MG63 (cell line): ENCODE data around the gene TENM3. TPM values are rescaled to one million over a fixed set of nuclear protein-coding genes. Genes with fewer than 3 reads are reported as not detected.
A peak's percentile ranks its signal among the peaks of the same experiment; 100 is the strongest.

Experiments used
- DNase-seq: peaks from one replicate; pipeline ENCODE4 v3.0.0-alpha.2; 2020
- H3K27me3 ChIP-seq: fragments of 250-450 bp; sonication (Bioruptor Pico); 2 replicates; pipeline ENCODE4 v1.5.1; 2020; ENCODE audit warnings: mild to moderate bottlenecking, moderate library complexity
- H3K36me3 ChIP-seq: fragments of 250-450 bp; sonication (Bioruptor Pico); 2 replicates; pipeline ENCODE4 v1.5.1; 2020; ENCODE audit warnings: mild to moderate bottlenecking, moderate library complexity
- H3K4me3 ChIP-seq: fragments of 250-450 bp; sonication (Bioruptor Pico); 2 replicates; pipeline ENCODE4 v1.5.1; 2020; ENCODE audit warnings: mild to moderate bottlenecking, moderate library complexity
- H3K9me3 ChIP-seq: fragments of 250-450 bp; sonication (Bioruptor Pico); 2 replicates; pipeline ENCODE4 v1.5.1; 2020; ENCODE audit warnings: mild to moderate bottlenecking, moderate library complexity
- total RNA-seq: library from RNA; depleted of rRNA; stranded (reverse); fragments of >200 nt; shearing (Covaris generic); gene quantifications from 2 replicates; pipeline ENCODE4 v1.2.3, GENCODE V29; 2014; ENCODE audit warnings: low replicate concordance

TENM3 gene
- total RNA-seq, 1 experiment from 2014 or later, result 0.10 TPM

- H3K27me3 ChIP-seq, result no peaks in the 10 kb centered on the region
- H3K36me3 ChIP-seq, result no peaks in the 10 kb centered on the region
- DNase-seq, result no peak
- no peaks in the 10 kb centered on the region for H3K9me3 ChIP-seq
- no peak overlapping the region for H3K4me3 ChIP-seq
Measured at GRCh38 chr4:182421753-182422152, 178.6 kb downstream of the TENM3 start.

GRCh38 chr4:182425302-182425701 lies 182.1 kb downstream of the TENM3 start:
- DNase-seq, result no peak
- Histone ChIP-seq H3K9me3 (no peaks in the 10 kb centered on the region), H3K36me3 (no peaks in the 10 kb centered on the region), H3K27me3 (no peaks in the 10 kb centered on the region), H3K4me3 (no peak overlapping the region)

DNA sequence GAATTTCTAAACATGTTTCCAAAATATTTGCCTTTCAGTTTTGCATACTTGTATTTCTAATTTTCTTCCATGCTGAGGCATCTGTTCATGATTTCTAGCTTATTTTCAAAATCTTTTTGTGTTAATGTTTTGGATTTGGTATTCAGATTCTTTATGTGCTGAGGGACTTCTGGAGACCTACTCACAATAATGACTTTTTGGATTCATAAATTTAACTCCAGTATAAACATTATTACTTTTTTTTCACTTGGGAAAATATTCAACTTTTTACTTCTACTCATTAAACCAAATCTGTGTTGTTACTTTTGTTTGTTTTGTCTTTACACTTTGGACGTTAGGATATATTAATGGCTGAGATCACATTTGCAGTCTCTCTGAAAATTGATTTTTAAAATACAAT lies 183.7 kb downstream of the TENM3 start:
- no peak for DNase-seq
- no peaks in the 10 kb centered on the region for H3K27me3 ChIP-seq
- H3K9me3 ChIP-seq, result no peaks in the 10 kb centered on the region
- H3K4me3 ChIP-seq, result no peak overlapping the region
- no peaks in the 10 kb centered on the region for H3K36me3 ChIP-seq

DNA sequence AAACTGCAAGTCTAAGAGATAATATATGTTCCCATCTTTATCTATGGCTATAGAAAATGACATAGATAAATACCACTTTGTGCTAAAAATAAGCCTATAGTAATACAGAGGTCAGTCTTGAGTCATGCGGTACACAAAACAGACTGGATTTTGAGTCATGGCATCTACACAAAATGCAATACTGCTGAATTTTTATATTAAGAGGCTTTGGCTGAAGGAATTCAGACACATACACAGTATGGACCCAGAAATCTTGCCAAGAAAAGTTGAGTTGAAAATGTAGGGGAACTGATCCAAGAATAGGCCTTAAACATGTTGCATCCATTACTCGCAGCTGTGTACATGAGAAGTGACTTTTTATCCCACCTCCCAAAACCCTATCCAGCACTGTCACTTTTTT lies 184.4 kb downstream of the TENM3 start:
- Histone ChIP-seq H3K27me3 (no peaks in the 10 kb centered on the region), H3K4me3 (no peak overlapping the region), H3K36me3 (no peaks in the 10 kb centered on the region), H3K9me3 (no peaks in the 10 kb centered on the region)
- no peak for DNase-seq

DNA sequence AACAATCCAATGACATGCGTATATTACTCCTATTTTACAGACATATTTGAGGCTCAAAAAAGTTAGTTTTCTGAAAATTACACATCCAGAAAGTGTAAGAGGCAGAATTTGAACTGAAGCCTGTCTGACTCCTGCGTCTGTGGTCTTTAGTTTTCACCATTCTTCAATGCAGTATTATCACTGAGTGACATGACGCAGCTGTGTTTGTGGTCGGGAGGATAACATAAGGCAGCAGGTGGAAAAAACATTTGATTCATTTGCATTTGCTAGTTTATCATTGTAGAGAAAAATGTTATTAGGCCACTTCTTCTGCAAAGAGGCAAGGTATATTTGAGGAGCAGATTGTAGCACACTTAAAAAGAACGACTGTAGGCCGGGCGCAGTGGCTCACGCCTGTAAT lies 186.7 kb downstream of the TENM3 start:
- no peaks in the 10 kb centered on the region for H3K36me3 ChIP-seq
- H3K27me3 ChIP-seq, result no peaks in the 10 kb centered on the region
- no peak for DNase-seq
- no peaks in the 10 kb centered on the region for H3K9me3 ChIP-seq
- H3K4me3 ChIP-seq, result no peak overlapping the region

DNA sequence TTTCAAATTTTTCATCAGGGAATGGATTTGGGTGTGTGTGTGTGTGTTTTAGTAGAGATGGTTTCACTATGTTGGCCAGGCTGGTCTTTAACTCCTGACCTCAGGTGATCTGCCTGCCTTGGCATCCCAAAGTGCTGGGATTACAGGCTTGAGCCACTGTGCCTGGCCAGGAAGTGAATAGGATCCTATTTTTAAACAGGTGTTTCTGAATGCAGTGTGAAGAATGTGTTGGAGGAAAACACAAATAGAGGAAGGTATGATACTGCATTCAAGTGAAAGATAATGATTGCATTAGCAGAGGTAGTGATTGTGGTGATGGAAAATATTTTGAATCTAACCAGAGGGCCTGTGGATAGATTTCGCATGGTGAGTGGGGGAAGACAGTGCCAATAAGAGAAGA lies 189.6 kb downstream of the TENM3 start:
- H3K36me3 ChIP-seq, result no peaks in the 10 kb centered on the region
- H3K9me3 ChIP-seq, result no peaks in the 10 kb centered on the region
- DNase-seq, result no peak
- no peaks in the 10 kb centered on the region for H3K27me3 ChIP-seq
- no peak overlapping the region for H3K4me3 ChIP-seq

- no peaks in the 10 kb centered on the region for H3K27me3 ChIP-seq
- H3K9me3 ChIP-seq, result no peaks in the 10 kb centered on the region
- no peak for DNase-seq
- H3K36me3 ChIP-seq, result no peaks in the 10 kb centered on the region
- no peak overlapping the region for H3K4me3 ChIP-seq
Measured at GRCh38 chr4:182434720-182435119, 191.5 kb downstream of the TENM3 start.

- Histone ChIP-seq H3K36me3 (no peaks in the 10 kb centered on the region), H3K4me3 (no peak overlapping the region), H3K9me3 (no peaks in the 10 kb centered on the region), H3K27me3 (no peaks in the 10 kb centered on the region)
- no peak for DNase-seq
Measured at GRCh38 chr4:182435401-182435800, 192.2 kb downstream of the TENM3 start.

DNA sequence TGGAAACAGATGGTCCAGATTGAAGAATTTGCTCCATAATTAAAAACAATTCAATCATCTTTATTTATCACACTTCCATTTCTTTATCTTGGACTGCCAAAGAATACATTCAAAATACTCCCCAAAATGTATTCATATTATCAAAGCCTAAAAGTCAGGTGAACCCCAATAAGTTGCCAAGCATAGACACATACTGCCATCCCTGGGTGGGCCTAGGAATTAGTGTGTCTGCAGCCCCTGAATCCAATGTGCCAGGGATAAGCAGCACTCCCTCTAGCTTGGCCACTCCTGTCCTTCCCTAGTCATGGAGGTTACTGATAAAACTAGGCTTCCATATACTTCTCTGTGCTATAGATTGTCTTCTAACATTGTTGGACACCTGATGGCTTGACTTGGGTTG lies 199.9 kb downstream of the TENM3 start:
- no peaks in the 10 kb centered on the region for H3K9me3 ChIP-seq
- H3K27me3 ChIP-seq, result peaks cover 2% of the 10 kb centered on the region; the same call in 1 of the 2 replicates
- H3K4me3 ChIP-seq, result no peak overlapping the region
- no peak for DNase-seq
- H3K36me3 ChIP-seq, result no peaks in the 10 kb centered on the region

- Histone ChIP-seq H3K4me3 (no peak overlapping the region), H3K9me3 (no peaks in the 10 kb centered on the region), H3K27me3 (peaks cover 32% of the 10 kb centered on the region), H3K36me3 (no peaks in the 10 kb centered on the region)
- DNase-seq, result no peak
Measured at GRCh38 chr4:182447767-182448280, 204.6 kb downstream of the TENM3 start.

DNA sequence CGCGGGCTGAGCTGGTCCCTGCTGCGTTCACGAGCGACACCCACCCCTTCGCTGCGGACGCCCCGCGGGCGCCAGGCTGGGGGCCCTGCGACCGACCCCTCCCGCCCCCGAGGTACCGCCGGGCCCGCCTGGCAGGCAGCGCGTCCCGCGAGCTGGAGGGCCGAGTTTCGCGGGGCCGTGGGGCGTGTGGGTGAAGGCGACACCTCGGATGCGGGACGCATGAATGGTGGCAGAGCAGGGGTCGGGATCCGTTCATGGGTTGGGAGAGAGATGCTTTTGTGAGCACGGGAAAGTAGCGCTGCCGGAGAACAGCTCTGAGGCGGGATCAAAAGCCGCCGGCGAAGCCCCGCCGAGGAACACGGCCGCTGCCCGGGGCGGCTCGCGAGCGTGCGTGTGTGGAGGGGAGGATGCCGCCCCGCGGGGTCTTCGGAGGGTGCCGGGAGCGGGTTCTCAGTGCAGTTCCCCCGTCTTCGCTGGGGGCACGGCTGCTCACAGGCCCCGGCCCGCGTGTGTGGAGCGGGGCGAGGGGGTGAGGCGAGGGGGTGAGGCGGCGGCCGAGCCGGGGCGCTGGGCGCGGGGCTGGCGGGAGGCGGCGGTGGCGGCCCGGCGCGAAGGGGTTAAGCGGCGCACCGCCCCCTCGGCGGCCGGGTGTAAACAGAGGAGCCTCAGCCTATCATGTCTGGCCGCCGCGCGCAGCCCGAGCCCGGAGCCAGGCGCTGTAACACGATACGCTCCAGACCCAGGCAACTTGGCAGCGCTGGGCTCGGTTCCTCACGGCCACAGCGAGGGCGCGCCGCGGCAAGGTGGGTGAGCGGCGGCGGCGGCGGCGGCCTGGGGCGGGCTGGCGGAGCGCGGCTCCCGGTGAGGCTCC lies 205.3 kb downstream of the TENM3 start:
- no peaks in the 10 kb centered on the region for H3K9me3 ChIP-seq
- peak; percentile 79 for DNase-seq
- H3K27me3 ChIP-seq, result peaks cover 32% of the 10 kb centered on the region
- no peaks in the 10 kb centered on the region for H3K36me3 ChIP-seq
- peak overlapping the region; percentile 36 for H3K4me3 ChIP-seq

- H3K27me3 ChIP-seq, result peaks cover 32% of the 10 kb centered on the region
- H3K9me3 ChIP-seq, result no peaks in the 10 kb centered on the region
- no peak for DNase-seq
- H3K4me3 ChIP-seq, result peak overlapping the region; percentile 11; the same call in 1 of the 2 replicates
- H3K36me3 ChIP-seq, result no peaks in the 10 kb centered on the region
Measured at GRCh38 chr4:182449186-182449929, 206.2 kb downstream of the TENM3 start.

DNA sequence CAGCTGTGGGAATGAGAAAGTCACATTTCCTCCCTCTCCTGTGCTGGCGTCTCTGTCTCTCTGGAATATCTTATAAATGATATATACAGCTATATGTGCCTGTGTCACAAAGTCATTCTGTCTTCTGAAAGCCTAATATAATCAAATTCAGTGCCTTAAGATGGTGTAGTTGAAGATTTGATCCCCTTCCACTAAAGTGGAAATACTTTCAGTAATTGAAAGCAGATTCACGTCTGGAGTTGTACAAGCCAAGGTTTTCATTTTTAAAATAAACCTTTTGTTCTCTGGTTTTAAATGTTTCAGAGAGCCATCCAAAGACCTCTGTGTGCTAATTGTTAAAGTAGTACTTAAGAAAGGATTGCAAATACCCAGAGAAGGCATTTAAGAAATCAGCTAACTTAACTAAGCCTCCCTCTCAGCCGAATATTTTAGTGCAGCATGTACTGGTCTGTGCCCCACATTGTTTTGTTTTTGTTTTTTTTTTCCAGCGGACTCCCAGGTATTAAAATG lies 206.8 kb downstream of the TENM3 start:
- DNase-seq, result no peak
- no peaks in the 10 kb centered on the region for H3K36me3 ChIP-seq
- H3K27me3 ChIP-seq, result peaks cover 32% of the 10 kb centered on the region
- no peak overlapping the region for H3K4me3 ChIP-seq
- H3K9me3 ChIP-seq, result no peaks in the 10 kb centered on the region

GRCh38 chr4:182451441-182451840 lies 208.2 kb downstream of the TENM3 start:
- no peaks in the 10 kb centered on the region for H3K36me3 ChIP-seq
- peaks cover 32% of the 10 kb centered on the region for H3K27me3 ChIP-seq
- H3K9me3 ChIP-seq, result no peaks in the 10 kb centered on the region
- DNase-seq, result no peak
- no peak overlapping the region for H3K4me3 ChIP-seq

- DNase-seq, result no peak
- H3K27me3 ChIP-seq, result peaks cover 26% of the 10 kb centered on the region
- no peaks in the 10 kb centered on the region for H3K36me3 ChIP-seq
- H3K4me3 ChIP-seq, result no peak overlapping the region
- no peaks in the 10 kb centered on the region for H3K9me3 ChIP-seq
Measured at GRCh38 chr4:182453830-182454229, 210.6 kb downstream of the TENM3 start.

DNA sequence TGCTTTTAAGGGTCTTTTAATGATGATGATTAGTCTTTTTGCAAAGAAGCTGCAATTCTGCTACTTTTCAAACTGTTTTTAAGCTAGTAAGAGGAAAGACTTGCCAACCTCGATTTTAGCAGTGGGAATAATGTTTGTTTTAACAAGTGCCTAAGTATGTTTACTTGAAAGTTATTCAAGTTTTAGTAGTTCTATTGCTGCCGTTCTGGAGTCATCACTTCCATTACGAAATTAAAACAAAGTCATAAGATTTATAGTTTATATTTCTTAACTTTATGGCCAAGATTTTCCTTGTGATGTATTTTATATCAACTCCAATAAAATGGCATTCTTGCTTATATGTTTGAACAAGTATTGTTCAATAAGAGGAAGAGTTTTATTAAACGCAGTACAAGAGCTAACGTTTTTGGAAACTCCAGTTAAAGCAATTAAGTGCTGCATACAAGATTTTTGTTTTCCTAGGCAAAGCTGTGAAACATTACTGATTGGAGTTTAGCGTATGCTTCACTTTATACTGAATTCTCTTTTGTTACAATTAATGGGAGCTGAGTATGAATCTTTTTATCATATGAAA lies 211.3 kb downstream of the TENM3 start:
- no peaks in the 10 kb centered on the region for H3K36me3 ChIP-seq
- peaks cover 23% of the 10 kb centered on the region for H3K27me3 ChIP-seq
- no peak overlapping the region for H3K4me3 ChIP-seq
- DNase-seq, result no peak
- no peaks in the 10 kb centered on the region for H3K9me3 ChIP-seq

DNA sequence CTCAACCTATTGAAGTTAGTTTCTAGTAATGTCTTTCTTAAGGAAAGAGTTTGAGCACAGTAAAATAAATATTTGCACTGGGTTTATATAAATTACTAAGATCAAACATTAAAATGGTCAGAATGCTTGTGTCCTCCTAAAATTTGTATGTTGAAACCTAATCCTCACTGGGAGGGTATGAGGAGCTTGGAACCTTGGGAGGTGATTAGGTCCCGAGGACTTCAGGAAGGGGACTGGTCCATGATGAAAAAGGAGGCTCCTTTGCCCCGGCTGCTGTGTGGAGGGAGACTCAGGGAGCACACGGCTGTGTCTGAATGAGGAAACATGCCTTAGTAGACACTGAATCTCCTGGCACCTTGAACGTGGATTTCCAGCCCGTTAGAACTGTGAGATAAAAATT lies 221.9 kb downstream of the TENM3 start:
- H3K9me3 ChIP-seq, result no peaks in the 10 kb centered on the region
- no peaks in the 10 kb centered on the region for H3K36me3 ChIP-seq
- no peaks in the 10 kb centered on the region for H3K27me3 ChIP-seq
- no peak for DNase-seq
- H3K4me3 ChIP-seq, result no peak overlapping the region
